HepG2 (cell line): ENCODE data around the gene IKZF4. TPM values are rescaled to one million over a fixed set of nuclear protein-coding genes. Genes with fewer than 3 reads are reported as not detected.

Experiments used
- MIER3 ChIP-seq: IDR thresholded peaks from 2 replicates; pipeline ENCODE4 v1.6.1; 2016; ENCODE audit warnings: missing compliant biosample characterization, borderline replicate concordance
- MLLT10 ChIP-seq: sonication (generic); formaldehyde crosslinking; IDR thresholded peaks from 2 replicates; pipeline ENCODE4 v1.4.0; 2020; ENCODE audit warnings: missing genetic modification reagents
- POLR2AphosphoS5 ChIP-seq: IDR thresholded peaks from 2 replicates; pipeline ENCODE4 v1.6.1; 2012; ENCODE audit warnings: low read depth, low read length
- RXRA ChIP-seq: sonication (generic); formaldehyde crosslinking; IDR thresholded peaks from 2 replicates; pipeline ENCODE4 v1.5.1; 2020; ENCODE audit warnings: missing genetic modification reagents
- SIN3A ChIP-seq: IDR thresholded peaks from 2 replicates; pipeline ENCODE4 v1.6.1; 2011; ENCODE audit warnings: low read depth, mild to moderate bottlenecking, control low read depth, low read length, borderline replicate concordance
- SYNCRIP ChIP-seq: fragments of 200-400 bp; formaldehyde crosslinking; IDR thresholded peaks from 2 replicates; pipeline ENCODE4 v1.6.1; 2018; ENCODE audit warnings: mild to moderate bottlenecking, low read depth, low read length; ENCODE audit not compliant: insufficient read depth
- TARDBP ChIP-seq: sonication (generic); formaldehyde crosslinking; IDR thresholded peaks from 2 replicates; pipeline ENCODE4 v1.8.0; 2022; ENCODE audit warnings: mild to moderate bottlenecking, missing genetic modification reagents
- ZNF256 ChIP-seq: sonication (generic); formaldehyde crosslinking; conservative IDR thresholded peaks from 2 replicates; pipeline ENCODE4 v1.4.0; 2020; ENCODE audit warnings: missing genetic modification reagents
- ZNF557 ChIP-seq: sonication (generic); formaldehyde crosslinking; IDR thresholded peaks from 2 replicates; pipeline ENCODE4 v1.4.0; 2020; ENCODE audit warnings: missing genetic modification reagents
- ZNF607 ChIP-seq: sonication (generic); formaldehyde crosslinking; IDR thresholded peaks from 2 replicates; pipeline ENCODE4 v1.5.1; 2020; ENCODE audit warnings: missing genetic modification reagents, mild to moderate bottlenecking, borderline replicate concordance
- ZNF709 ChIP-seq: sonication (generic); formaldehyde crosslinking; IDR thresholded peaks from 2 replicates; pipeline ENCODE4 v1.5.0; 2020; ENCODE audit warnings: mild to moderate bottlenecking, missing genetic modification reagents
- ZNF773 ChIP-seq: sonication (generic); formaldehyde crosslinking; IDR thresholded peaks from 2 replicates; pipeline ENCODE4 v1.4.0; 2020; ENCODE audit warnings: missing genetic modification reagents, borderline replicate concordance
- polyA plus RNA-seq, 8 experiments: library from polyadenylated mRNA; depleted of rRNA in 3 of 8; stranded (reverse) in 7 of 8; unstranded in 1 of 8; fragments of >200 nt; fragmentation: Illumina TruSeq in 4 of 8; extraction: Trizol in 4 of 8; gene quantifications; 2 replicates each; pipeline versions ENCODE4 v1.2.1 to v1.2.3, GENCODE V29; 2011 to 2016; ENCODE audit warnings: low read depth in 4 of 8, missing spikeins in 1 of 8, mixed read lengths in 1 of 8; ENCODE audit not compliant: insufficient read depth in 1 of 8
- total RNA-seq, 5 experiments: library from RNA; depleted of rRNA; stranded (reverse); fragments of >200 nt; fragmentation: Illumina TruSeq; extraction: Trizol; gene quantifications; 2 replicates each; pipeline ENCODE4 v1.2.3, GENCODE V29; 2016; ENCODE audit warnings: low read depth in 1 of 5
- TF ChIP-seq, protein P1 (sequence below): IDR thresholded peaks from 2 replicates; pipeline ENCODE4 v1.6.1; 2018; ENCODE audit warnings: missing genetic modification reagents
- TF ChIP-seq, protein P2 (sequence below): sonication (generic); formaldehyde crosslinking; IDR thresholded peaks from 2 replicates; pipeline ENCODE4 v1.5.1; 2020; ENCODE audit warnings: missing genetic modification reagents, mild to moderate bottlenecking, borderline replicate concordance
- TF ChIP-seq, protein P3 (sequence below): sonication (generic); formaldehyde crosslinking; conservative IDR thresholded peaks from 2 replicates; pipeline ENCODE4 v1.4.0; 2020; ENCODE audit warnings: mild to moderate bottlenecking, missing genetic modification reagents, moderate library complexity
- TF ChIP-seq, protein P4 (sequence below): sonication (generic); formaldehyde crosslinking; IDR thresholded peaks from 2 replicates; pipeline ENCODE4 v1.5.0; 2020; ENCODE audit warnings: mild to moderate bottlenecking, missing genetic modification reagents, moderate library complexity
- TF ChIP-seq, protein P5 (sequence below): sonication (generic); formaldehyde crosslinking; IDR thresholded peaks from 2 replicates; pipeline ENCODE4 v1.4.0; 2020; ENCODE audit warnings: missing genetic modification reagents, borderline replicate concordance

Gene IKZF4
- total and polyA plus RNA-seq, 2 of the 13 experiments (the other 11 are each of a cell fraction or from before 2014, with no cell fraction given), result 0.58 to 2.2 TPM

DNA sequence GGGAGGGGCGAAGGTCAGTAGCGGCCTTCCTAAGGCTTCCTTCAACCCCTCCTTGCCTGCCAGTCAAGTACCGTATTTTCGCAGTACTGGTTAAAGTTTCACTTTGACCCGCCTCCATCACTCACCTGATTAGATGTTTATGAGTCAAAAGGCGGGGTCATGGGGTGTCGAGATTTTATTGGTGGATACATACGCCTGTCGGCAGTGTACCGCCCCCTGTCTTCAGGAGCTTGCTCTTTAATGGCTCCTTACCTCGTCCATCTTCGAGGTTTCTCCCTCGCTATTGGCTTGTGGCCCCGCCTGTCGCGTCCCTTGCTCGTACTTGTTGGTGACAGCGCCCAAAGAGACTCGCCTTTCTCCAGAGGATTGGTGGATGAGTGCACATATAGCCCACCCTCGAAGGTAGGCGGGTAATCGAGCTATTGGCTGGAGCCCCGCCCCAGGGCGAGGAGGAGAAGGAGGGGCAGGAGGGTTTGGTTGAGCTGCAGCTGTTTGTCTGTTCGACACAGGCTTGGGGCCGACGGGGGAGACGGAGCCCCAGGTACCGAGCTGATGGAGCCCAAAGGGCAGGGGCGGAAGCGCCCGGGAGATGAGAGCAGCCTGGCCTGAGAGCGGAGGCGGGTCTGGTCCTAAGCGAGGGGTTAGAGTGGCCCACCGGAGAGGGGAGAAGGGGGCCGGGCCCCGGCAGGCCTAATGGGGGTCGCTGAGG lies 47.1 kb upstream of the IKZF4 start, which contains the start of gene RAB5B (continued):
- TF ChIP-seq, protein P1, sequence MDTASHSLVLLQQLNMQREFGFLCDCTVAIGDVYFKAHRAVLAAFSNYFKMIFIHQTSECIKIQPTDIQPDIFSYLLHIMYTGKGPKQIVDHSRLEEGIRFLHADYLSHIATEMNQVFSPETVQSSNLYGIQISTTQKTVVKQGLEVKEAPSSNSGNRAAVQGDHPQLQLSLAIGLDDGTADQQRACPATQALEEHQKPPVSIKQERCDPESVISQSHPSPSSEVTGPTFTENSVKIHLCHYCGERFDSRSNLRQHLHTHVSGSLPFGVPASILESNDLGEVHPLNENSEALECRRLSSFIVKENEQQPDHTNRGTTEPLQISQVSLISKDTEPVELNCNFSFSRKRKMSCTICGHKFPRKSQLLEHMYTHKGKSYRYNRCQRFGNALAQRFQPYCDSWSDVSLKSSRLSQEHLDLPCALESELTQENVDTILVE, result no peak
- TF ChIP-seq MLLT10 (CRISPR knock-in tag), result no peak
- TF ChIP-seq TARDBP (CRISPR knock-in tag), result peak; percentile 89; the same call in 1 of the 2 replicates
- peak; percentile 87 for TF ChIP-seq POLR2AphosphoS5
- peak; percentile 70; the same call in 1 of the 2 replicates for TF ChIP-seq ZNF773 (CRISPR knock-in tag)
- 0 out of 2 replicates have a peak, but pooled peaks have one; percentile 51 for TF ChIP-seq ZNF256 (CRISPR knock-in tag)
- TF ChIP-seq, protein P2, sequence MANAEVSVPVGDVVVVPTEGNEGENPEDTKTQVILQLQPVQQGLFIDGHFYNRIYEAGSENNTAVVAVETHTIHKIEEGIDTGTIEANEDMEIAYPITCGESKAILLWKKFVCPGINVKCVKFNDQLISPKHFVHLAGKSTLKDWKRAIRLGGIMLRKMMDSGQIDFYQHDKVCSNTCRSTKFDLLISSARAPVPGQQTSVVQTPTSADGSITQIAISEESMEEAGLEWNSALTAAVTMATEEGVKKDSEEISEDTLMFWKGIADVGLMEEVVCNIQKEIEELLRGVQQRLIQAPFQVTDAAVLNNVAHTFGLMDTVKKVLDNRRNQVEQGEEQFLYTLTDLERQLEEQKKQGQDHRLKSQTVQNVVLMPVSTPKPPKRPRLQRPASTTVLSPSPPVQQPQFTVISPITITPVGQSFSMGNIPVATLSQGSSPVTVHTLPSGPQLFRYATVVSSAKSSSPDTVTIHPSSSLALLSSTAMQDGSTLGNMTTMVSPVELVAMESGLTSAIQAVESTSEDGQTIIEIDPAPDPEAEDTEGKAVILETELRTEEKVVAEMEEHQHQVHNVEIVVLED (CRISPR knock-in tag), result peak; percentile 68; the same call in 1 of the 2 replicates
- peak; percentile 94 for TF ChIP-seq ZNF607 (CRISPR knock-in tag)
- TF ChIP-seq, protein P3, sequence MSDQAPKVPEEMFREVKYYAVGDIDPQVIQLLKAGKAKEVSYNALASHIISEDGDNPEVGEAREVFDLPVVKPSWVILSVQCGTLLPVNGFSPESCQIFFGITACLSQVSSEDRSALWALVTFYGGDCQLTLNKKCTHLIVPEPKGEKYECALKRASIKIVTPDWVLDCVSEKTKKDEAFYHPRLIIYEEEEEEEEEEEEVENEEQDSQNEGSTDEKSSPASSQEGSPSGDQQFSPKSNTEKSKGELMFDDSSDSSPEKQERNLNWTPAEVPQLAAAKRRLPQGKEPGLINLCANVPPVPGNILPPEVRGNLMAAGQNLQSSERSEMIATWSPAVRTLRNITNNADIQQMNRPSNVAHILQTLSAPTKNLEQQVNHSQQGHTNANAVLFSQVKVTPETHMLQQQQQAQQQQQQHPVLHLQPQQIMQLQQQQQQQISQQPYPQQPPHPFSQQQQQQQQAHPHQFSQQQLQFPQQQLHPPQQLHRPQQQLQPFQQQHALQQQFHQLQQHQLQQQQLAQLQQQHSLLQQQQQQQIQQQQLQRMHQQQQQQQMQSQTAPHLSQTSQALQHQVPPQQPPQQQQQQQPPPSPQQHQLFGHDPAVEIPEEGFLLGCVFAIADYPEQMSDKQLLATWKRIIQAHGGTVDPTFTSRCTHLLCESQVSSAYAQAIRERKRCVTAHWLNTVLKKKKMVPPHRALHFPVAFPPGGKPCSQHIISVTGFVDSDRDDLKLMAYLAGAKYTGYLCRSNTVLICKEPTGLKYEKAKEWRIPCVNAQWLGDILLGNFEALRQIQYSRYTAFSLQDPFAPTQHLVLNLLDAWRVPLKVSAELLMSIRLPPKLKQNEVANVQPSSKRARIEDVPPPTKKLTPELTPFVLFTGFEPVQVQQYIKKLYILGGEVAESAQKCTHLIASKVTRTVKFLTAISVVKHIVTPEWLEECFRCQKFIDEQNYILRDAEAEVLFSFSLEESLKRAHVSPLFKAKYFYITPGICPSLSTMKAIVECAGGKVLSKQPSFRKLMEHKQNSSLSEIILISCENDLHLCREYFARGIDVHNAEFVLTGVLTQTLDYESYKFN (CRISPR knock-in tag), result 0 out of 2 replicates have a peak, but pooled peaks have one; percentile 46
- TF ChIP-seq, protein P4, sequence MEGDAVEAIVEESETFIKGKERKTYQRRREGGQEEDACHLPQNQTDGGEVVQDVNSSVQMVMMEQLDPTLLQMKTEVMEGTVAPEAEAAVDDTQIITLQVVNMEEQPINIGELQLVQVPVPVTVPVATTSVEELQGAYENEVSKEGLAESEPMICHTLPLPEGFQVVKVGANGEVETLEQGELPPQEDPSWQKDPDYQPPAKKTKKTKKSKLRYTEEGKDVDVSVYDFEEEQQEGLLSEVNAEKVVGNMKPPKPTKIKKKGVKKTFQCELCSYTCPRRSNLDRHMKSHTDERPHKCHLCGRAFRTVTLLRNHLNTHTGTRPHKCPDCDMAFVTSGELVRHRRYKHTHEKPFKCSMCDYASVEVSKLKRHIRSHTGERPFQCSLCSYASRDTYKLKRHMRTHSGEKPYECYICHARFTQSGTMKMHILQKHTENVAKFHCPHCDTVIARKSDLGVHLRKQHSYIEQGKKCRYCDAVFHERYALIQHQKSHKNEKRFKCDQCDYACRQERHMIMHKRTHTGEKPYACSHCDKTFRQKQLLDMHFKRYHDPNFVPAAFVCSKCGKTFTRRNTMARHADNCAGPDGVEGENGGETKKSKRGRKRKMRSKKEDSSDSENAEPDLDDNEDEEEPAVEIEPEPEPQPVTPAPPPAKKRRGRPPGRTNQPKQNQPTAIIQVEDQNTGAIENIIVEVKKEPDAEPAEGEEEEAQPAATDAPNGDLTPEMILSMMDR (CRISPR knock-in tag), result 0 out of 2 replicates have a peak, but pooled peaks have one; percentile 10
- no peak for TF ChIP-seq MIER3 (CRISPR knock-in tag)
- TF ChIP-seq SYNCRIP, result no peak
- peak; percentile 54; the same call in 1 of the 2 replicates for TF ChIP-seq ZNF557
- peak; percentile 27; the same call in 1 of the 2 replicates for TF ChIP-seq RXRA (CRISPR knock-in tag)
- TF ChIP-seq ZNF709, result peak; percentile 43; the same call in 1 of the 2 replicates
- TF ChIP-seq, protein P5, sequence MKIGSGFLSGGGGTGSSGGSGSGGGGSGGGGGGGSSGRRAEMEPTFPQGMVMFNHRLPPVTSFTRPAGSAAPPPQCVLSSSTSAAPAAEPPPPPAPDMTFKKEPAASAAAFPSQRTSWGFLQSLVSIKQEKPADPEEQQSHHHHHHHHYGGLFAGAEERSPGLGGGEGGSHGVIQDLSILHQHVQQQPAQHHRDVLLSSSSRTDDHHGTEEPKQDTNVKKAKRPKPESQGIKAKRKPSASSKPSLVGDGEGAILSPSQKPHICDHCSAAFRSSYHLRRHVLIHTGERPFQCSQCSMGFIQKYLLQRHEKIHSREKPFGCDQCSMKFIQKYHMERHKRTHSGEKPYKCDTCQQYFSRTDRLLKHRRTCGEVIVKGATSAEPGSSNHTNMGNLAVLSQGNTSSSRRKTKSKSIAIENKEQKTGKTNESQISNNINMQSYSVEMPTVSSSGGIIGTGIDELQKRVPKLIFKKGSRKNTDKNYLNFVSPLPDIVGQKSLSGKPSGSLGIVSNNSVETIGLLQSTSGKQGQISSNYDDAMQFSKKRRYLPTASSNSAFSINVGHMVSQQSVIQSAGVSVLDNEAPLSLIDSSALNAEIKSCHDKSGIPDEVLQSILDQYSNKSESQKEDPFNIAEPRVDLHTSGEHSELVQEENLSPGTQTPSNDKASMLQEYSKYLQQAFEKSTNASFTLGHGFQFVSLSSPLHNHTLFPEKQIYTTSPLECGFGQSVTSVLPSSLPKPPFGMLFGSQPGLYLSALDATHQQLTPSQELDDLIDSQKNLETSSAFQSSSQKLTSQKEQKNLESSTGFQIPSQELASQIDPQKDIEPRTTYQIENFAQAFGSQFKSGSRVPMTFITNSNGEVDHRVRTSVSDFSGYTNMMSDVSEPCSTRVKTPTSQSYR (CRISPR knock-in tag), result peak; percentile 62; the same call in 1 of the 2 replicates
- peak; percentile 77; the same call in 1 of the 2 replicates for TF ChIP-seq SIN3A
